HEK293 (cell line): ENCODE measurements around the gene TRDMT1.

ENCODE experiments used
- CTCF ChIA-PET: fragments of 350-600 bp; formaldehyde crosslinking; extraction: SDS; loops from one replicate; lab custom pipeline; 2021; ENCODE audit warnings: antibody characterized with exemption; lab: Yijun Ruan, JAX
- POLR2A ChIA-PET: fragments of 300-600 bp; formaldehyde crosslinking; extraction: SDS; loops from one replicate; lab custom pipeline; 2020; ENCODE audit warnings: antibody characterized with exemption, inconsistent platforms; lab: Yijun Ruan, JAX
- H3K27ac ChIP-seq: fragments of 200-500 bp; sonication (Bioruptor generic); 2 replicates; pipeline ENCODE4 v1.5.1; 2014; ENCODE audit warnings: low read depth, low read length, control low read depth, inconsistent platforms; ENCODE audit errors: extremely low read depth
- H3K36me3 ChIP-seq, 2 experiments: fragments of 200-500 bp in 1 of 2; sonication (Bioruptor generic) in 1 of 2; 1 replicate in 1 of 2; 2 replicates in 1 of 2; pipeline ENCODE4 v1.5.1; 2014 to 2017; ENCODE audit warnings: inconsistent platforms in 2 of 2, low read length in 2 of 2; ENCODE audit not compliant: control insufficient read depth in 2 of 2, insufficient read depth in 1 of 2
- H3K4me1 ChIP-seq: fragments of 200-500 bp; sonication (Bioruptor generic); 2 replicates; pipeline ENCODE4 v1.5.1; 2014; ENCODE audit warnings: mild to moderate bottlenecking, low read length, inconsistent platforms; ENCODE audit not compliant: control insufficient read depth, insufficient read depth
- H3K4me3 ChIP-seq: 2 replicates; pipeline ENCODE4 v1.5.1; 2011; ENCODE audit warnings: low read depth, mild to moderate bottlenecking, control low read depth, low read length, moderate library complexity
- H3K9me3 ChIP-seq: fragments of 200-500 bp; sonication (Bioruptor generic); 2 replicates; pipeline ENCODE4 v1.5.1; 2014; ENCODE audit warnings: low read depth, low read length, inconsistent platforms; ENCODE audit not compliant: control insufficient read depth, insufficient read depth
- BCL11A ChIP-seq: fragments of 450-650 bp; formaldehyde crosslinking; IDR thresholded peaks from 2 replicates; pipeline ENCODE4 v1.5.1; 2016; ENCODE audit warnings: low read depth, missing biosample characterization, missing genetic modification characterization
- BCL11B ChIP-seq: fragments of 450-650 bp; formaldehyde crosslinking; IDR thresholded peaks from 2 replicates; pipeline ENCODE4 v1.5.1; 2016; ENCODE audit warnings: low read depth, missing biosample characterization, missing genetic modification characterization
- GFI1B ChIP-seq: fragments of 450-650 bp; formaldehyde crosslinking; IDR thresholded peaks from 2 replicates; pipeline ENCODE4 v1.5.1; 2016; ENCODE audit warnings: missing biosample characterization, missing genetic modification characterization
- GLI2 ChIP-seq: fragments of 450-650 bp; formaldehyde crosslinking; IDR thresholded peaks from 2 replicates; pipeline ENCODE4; 2017; ENCODE audit warnings: missing biosample characterization, missing genetic modification characterization, low read depth, borderline replicate concordance
- IKZF3 ChIP-seq: fragments of 450-650 bp; IDR thresholded peaks from 2 replicates; pipeline ENCODE4 v1.5.0; 2018; ENCODE audit warnings: missing biosample characterization, mild to moderate bottlenecking, missing genetic modification characterization, moderate library complexity
- MEIS1 ChIP-seq: sonication (generic); formaldehyde crosslinking; IDR thresholded peaks from 2 replicates; pipeline ENCODE4 v1.8.1; 2022; ENCODE audit warnings: missing genetic modification reagents, mild to moderate bottlenecking, borderline replicate concordance
- OVOL3 ChIP-seq: fragments of 450-650 bp; formaldehyde crosslinking; IDR thresholded peaks from 2 replicates; pipeline ENCODE4 v1.5.1; 2016; ENCODE audit warnings: missing biosample characterization, missing genetic modification characterization
- SCRT1 ChIP-seq: fragments of 450-650 bp; formaldehyde crosslinking; IDR thresholded peaks from 2 replicates; pipeline ENCODE4 v1.5.1; 2016; ENCODE audit warnings: missing biosample characterization, missing genetic modification characterization, borderline replicate concordance
- SCRT2 ChIP-seq: fragments of 450-650 bp; formaldehyde crosslinking; IDR thresholded peaks from 2 replicates; pipeline ENCODE4 v1.5.1; 2016; ENCODE audit warnings: missing biosample characterization, missing genetic modification characterization
- ZBTB1 ChIP-seq: fragments of 450-650 bp; formaldehyde crosslinking; IDR thresholded peaks from 2 replicates; pipeline ENCODE4 v1.5.1; 2016; ENCODE audit warnings: missing biosample characterization, missing genetic modification characterization
- ZBTB21 ChIP-seq: fragments of 450-650 bp; formaldehyde crosslinking; IDR thresholded peaks from 2 replicates; pipeline ENCODE4 v1.5.1; 2017; ENCODE audit warnings: missing biosample characterization, missing genetic modification characterization
- ZFHX2 ChIP-seq: fragments of 450-650 bp; formaldehyde crosslinking; conservative IDR thresholded peaks from 2 replicates; pipeline ENCODE4 v1.5.1; 2016; ENCODE audit warnings: missing biosample characterization, missing genetic modification characterization
- ZFP69B ChIP-seq: fragments of 450-650 bp; formaldehyde crosslinking; IDR thresholded peaks from 2 replicates; pipeline ENCODE4 v1.5.1; 2016; ENCODE audit warnings: missing biosample characterization, missing genetic modification characterization
- ZNF138 ChIP-seq: fragments of 450-650 bp; formaldehyde crosslinking; IDR thresholded peaks from 2 replicates; pipeline ENCODE4 v1.5.1; 2016; ENCODE audit warnings: missing biosample characterization, missing genetic modification characterization, borderline replicate concordance
- ZNF175 ChIP-seq: fragments of 450-650 bp; formaldehyde crosslinking; IDR thresholded peaks from 2 replicates; pipeline ENCODE4 v1.5.1; 2016; ENCODE audit warnings: missing biosample characterization, missing genetic modification characterization
- ZNF248 ChIP-seq: fragments of 450-650 bp; formaldehyde crosslinking; IDR thresholded peaks from 2 replicates; pipeline ENCODE4 v1.5.1; 2017; ENCODE audit warnings: missing biosample characterization, missing genetic modification characterization
- ZNF585B ChIP-seq: fragments of 450-650 bp; formaldehyde crosslinking; IDR thresholded peaks from 2 replicates; pipeline ENCODE4 v1.5.1; 2016; ENCODE audit warnings: missing biosample characterization, missing genetic modification characterization
- ZNF626 ChIP-seq: fragments of 450-650 bp; sonication (Bioruptor Pico); formaldehyde crosslinking; IDR thresholded peaks from 2 replicates; pipeline ENCODE4 v1.5.1; 2018; ENCODE audit warnings: missing biosample characterization, missing genetic modification characterization, inconsistent platforms
- ZNF660 ChIP-seq: fragments of 450-650 bp; IDR thresholded peaks from 2 replicates; pipeline ENCODE4 v1.5.1; 2018; ENCODE audit warnings: missing biosample characterization, mild to moderate bottlenecking, missing genetic modification characterization
- ZNF830 ChIP-seq: fragments of 450-650 bp; IDR thresholded peaks from 2 replicates; pipeline ENCODE4 v1.5.0; 2018; ENCODE audit warnings: missing biosample characterization, missing genetic modification characterization, low read depth, mild to moderate bottlenecking, moderate library complexity
- TF ChIP-seq, protein P1 (sequence below): fragments of 450-650 bp; formaldehyde crosslinking; IDR thresholded peaks from 2 replicates; pipeline ENCODE4 v1.5.1; 2016; ENCODE audit warnings: missing biosample characterization, missing genetic modification characterization
- TF ChIP-seq, protein P2 (sequence below): fragments of 450-650 bp; formaldehyde crosslinking; IDR thresholded peaks from 2 replicates; pipeline ENCODE4 v1.5.1; 2017; ENCODE audit warnings: missing biosample characterization, mild to moderate bottlenecking, missing genetic modification characterization, moderate library complexity
- TF ChIP-seq, protein P3 (sequence below): fragments of 450-650 bp; IDR thresholded peaks from 2 replicates; pipeline ENCODE4 v1.5.1; 2018; ENCODE audit warnings: missing biosample characterization, missing genetic modification characterization

TRDMT1 gene

DNA sequence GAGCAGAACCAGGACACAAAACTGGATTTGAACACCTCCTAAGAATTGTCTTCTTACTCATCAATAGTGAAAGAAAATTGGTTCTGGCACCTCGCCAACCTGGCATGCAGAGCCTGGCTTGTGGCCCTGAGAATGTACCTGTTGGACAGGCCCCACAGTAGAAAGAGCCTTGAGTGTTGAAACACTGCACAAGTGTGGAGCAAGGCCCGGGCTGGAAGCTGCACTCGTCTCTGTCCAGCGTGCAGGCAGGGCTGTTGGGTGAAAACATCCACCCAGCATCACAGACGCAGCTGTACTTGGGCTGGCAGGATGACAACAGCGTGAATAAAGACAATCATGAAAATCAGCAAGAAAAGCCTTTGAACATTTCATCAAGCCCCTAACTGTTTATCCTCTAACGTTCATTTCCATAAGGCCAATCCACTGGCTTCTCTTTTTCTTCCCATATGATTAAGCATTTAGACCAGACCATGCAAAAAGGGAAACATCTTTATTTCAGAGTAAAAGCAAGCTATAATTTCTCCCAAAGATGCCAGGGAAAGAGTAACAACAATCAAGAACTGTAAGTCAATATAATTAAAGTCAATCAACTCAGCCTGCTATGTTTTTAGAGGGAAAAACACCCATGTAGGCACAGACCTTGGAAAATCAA is 87.5 kb downstream of the TRDMT1 start:
- TF ChIP-seq SCRT2 (tag by site-specific recombination) (peak; percentile 85), ZNF830 (tag by site-specific recombination) (no peak), SCRT1 (tag by site-specific recombination) (0 out of 2 replicates have a peak, but pooled peaks have one; percentile 29), MEIS1 (CRISPR knock-in tag) (no peak)
- TF ChIP-seq, protein P1, sequence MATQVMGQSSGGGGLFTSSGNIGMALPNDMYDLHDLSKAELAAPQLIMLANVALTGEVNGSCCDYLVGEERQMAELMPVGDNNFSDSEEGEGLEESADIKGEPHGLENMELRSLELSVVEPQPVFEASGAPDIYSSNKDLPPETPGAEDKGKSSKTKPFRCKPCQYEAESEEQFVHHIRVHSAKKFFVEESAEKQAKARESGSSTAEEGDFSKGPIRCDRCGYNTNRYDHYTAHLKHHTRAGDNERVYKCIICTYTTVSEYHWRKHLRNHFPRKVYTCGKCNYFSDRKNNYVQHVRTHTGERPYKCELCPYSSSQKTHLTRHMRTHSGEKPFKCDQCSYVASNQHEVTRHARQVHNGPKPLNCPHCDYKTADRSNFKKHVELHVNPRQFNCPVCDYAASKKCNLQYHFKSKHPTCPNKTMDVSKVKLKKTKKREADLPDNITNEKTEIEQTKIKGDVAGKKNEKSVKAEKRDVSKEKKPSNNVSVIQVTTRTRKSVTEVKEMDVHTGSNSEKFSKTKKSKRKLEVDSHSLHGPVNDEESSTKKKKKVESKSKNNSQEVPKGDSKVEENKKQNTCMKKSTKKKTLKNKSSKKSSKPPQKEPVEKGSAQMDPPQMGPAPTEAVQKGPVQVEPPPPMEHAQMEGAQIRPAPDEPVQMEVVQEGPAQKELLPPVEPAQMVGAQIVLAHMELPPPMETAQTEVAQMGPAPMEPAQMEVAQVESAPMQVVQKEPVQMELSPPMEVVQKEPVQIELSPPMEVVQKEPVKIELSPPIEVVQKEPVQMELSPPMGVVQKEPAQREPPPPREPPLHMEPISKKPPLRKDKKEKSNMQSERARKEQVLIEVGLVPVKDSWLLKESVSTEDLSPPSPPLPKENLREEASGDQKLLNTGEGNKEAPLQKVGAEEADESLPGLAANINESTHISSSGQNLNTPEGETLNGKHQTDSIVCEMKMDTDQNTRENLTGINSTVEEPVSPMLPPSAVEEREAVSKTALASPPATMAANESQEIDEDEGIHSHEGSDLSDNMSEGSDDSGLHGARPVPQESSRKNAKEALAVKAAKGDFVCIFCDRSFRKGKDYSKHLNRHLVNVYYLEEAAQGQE (tag by site-specific recombination), result peak; percentile 93
- H3K4me3 ChIP-seq, result no peak overlapping the region
- H3K27ac ChIP-seq, result peak overlapping the region; percentile 37; the same call in 1 of the 2 replicates
- ChIA-PET POLR2A (interaction anchor here (1.2 kb wide), 1 partner anchor 115 kb away, joined by 5 read pairs; no protein-coding TSS in a partner anchor), CTCF (interaction anchor here (0.7 kb wide), 1 partner anchor 59 kb away, joined by 3 read pairs; no protein-coding TSS in a partner anchor)
- no peaks in the 10 kb centered on the region for H3K9me3 ChIP-seq
- H3K36me3 ChIP-seq, result no peaks in the 10 kb centered on the region
- H3K4me1 ChIP-seq, result peaks cover 5% of the 10 kb centered on the region; the same call in 1 of the 2 replicates

DNA sequence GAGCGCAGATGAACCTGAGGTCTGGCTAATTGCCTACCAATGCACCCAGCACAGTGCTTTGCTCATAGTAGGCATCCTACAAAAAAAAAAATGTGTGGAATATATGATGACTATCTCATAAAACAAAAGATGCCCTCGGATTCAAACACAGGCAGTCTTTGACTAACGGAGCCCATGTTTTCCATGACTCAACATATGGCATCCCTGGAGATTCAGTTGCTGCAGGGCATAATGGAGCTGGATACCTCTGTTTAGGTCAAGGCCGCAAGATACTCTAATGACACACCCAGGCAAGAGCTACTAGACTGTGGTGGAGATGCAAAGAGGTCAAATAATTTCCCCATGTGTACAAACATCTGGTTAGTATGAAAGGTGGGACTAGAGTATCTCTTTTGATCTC is 88.1 kb downstream of the TRDMT1 start:
- POLR2A ChIA-PET, result interaction anchor here (1.2 kb wide), 1 partner anchor 116 kb away, joined by 5 read pairs; no protein-coding TSS in a partner anchor

DNA sequence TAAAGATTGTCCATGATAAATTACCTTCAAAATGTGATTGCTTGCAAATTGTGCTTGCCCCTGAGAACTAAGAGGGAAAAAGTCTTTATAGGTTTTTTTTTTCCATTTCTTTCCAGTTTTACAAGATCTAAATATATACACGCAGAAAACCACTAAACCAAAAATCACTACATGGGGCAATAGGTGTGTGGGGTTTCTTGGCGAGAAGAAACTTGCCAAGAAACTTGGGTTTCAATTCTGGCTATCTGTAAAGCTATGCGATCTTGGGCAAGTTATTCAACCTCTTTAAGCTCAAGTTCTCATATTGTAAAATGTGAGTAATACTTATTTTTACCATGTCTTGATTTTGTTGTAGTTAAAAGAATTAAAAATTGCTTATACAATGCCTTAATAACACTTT is 88.9 kb downstream of the TRDMT1 start:
- Histone ChIP-seq H3K4me3 (no peak overlapping the region), H3K27ac (no peak overlapping the region), H3K36me3 (no peaks in the 10 kb centered on the region), H3K9me3 (no peaks in the 10 kb centered on the region), H3K4me1 (peaks cover 5% of the 10 kb centered on the region; the same call in 1 of the 2 replicates)
- POLR2A ChIA-PET, result no interaction called here
- CTCF ChIA-PET, result no interaction called here
- TF ChIP-seq ZFHX2 (tag by site-specific recombination) (no peak), MEIS1 (CRISPR knock-in tag) (no peak), ZBTB1 (tag by site-specific recombination) (no peak), ZBTB21 (tag by site-specific recombination) (no peak), ZNF585B (tag by site-specific recombination) (no peak), ZFP69B (tag by site-specific recombination) (no peak), BCL11B (tag by site-specific recombination) (no peak), GFI1B (tag by site-specific recombination) (no peak), GLI2 (no peak), ZNF138 (tag by site-specific recombination) (no peak), BCL11A (tag by site-specific recombination) (no peak), OVOL3 (tag by site-specific recombination) (no peak), ZNF626 (tag by site-specific recombination) (no peak), ZNF660 (no peak)
- TF ChIP-seq, protein P2, sequence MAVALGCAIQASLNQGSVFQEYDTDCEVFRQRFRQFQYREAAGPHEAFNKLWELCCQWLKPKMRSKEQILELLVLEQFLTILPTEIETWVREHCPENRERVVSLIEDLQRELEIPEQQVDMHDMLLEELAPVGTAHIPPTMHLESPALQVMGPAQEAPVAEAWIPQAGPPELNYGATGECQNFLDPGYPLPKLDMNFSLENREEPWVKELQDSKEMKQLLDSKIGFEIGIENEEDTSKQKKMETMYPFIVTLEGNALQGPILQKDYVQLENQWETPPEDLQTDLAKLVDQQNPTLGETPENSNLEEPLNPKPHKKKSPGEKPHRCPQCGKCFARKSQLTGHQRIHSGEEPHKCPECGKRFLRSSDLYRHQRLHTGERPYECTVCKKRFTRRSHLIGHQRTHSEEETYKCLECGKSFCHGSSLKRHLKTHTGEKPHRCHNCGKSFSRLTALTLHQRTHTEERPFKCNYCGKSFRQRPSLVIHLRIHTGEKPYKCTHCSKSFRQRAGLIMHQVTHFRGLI (tag by site-specific recombination), result no peak
- TF ChIP-seq, protein P3, sequence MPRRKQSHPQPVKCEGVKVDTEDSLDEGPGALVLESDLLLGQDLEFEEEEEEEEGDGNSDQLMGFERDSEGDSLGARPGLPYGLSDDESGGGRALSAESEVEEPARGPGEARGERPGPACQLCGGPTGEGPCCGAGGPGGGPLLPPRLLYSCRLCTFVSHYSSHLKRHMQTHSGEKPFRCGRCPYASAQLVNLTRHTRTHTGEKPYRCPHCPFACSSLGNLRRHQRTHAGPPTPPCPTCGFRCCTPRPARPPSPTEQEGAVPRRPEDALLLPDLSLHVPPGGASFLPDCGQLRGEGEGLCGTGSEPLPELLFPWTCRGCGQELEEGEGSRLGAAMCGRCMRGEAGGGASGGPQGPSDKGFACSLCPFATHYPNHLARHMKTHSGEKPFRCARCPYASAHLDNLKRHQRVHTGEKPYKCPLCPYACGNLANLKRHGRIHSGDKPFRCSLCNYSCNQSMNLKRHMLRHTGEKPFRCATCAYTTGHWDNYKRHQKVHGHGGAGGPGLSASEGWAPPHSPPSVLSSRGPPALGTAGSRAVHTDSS (tag by site-specific recombination), result no peak

More for the DNA sequence above, 88.1 kb downstream of the TRDMT1 start:
- no peak for TF ChIP-seq ZNF248
- TF ChIP-seq IKZF3 (tag by site-specific recombination), result no peak
- TF ChIP-seq ZNF175 (tag by site-specific recombination), result no peak
- CTCF ChIA-PET, result interaction anchor here (0.7 kb wide), 1 partner anchor 58 kb away, joined by 3 read pairs; no protein-coding TSS in a partner anchor
- Histone ChIP-seq H3K9me3 (no peaks in the 10 kb centered on the region), H3K27ac (no peak overlapping the region), H3K4me1 (peaks cover 5% of the 10 kb centered on the region; the same call in 1 of the 2 replicates), H3K4me3 (no peak overlapping the region), H3K36me3 (no peaks in the 10 kb centered on the region)
